Hindlimb muscle (tissue), 1 donor: ENCODE measurements around the gene TTYH1. TPM values are rescaled to one million over a fixed set of nuclear protein-coding genes. Genes with fewer than 3 reads are reported as not detected.

ENCODE experiments used
- DNase-seq: peaks from one replicate; pipeline ENCODE4 v3.0.0-alpha.2; 2013
- polyA plus RNA-seq: library from polyadenylated mRNA; unstranded; fragments of 120-200 nt; gene quantifications from one replicate; pipeline ENCODE4 v1.2.1, GENCODE V29; 2013; ENCODE audit not compliant: insufficient read length

TTYH1 gene
- polyA plus RNA-seq, 1 donor: 3.2 TPM

GRCh38 chr19:54482889-54483288 lies 67.6 kb downstream of the TTYH1 start:
- DNase-seq: no peak

GRCh38 chr19:54484451-54484850 lies 69.2 kb downstream of the TTYH1 start:
- DNase-seq: no peak

DNA sequence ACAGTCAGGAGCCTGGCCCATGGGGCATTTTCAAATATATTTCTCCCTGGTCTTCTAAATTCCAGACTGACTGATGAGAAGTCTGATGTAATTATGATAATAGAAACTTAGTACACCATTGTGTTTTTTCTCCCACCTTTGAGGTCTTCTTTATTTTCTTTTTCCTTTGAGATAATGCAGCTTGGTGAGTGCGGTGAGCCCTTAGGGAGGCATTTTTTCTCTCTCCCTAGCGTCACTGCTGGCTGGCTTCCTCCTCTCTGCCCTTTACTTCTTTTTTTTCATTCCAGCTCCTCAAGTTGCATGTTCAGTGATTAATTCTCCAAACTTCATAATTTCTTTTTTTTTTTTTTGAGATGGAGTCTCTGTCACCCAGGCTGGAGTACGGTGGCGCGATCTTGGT lies 70.6 kb downstream of the TTYH1 start:
- DNase-seq: no peak

Other genes with a start within 250 kb of the TTYH1 start
- gene TMC4, start 242.3 kb upstream of the TTYH1 start, polyA plus RNA-seq: 5.7 TPM
- 28.9 TPM for gene MBOAT7, start 225.9 kb upstream of the TTYH1 start, polyA plus RNA-seq
- 35.0 TPM for gene TSEN34, start 224.2 kb upstream of the TTYH1 start, polyA plus RNA-seq
- gene RPS9, start 214.6 kb upstream of the TTYH1 start, polyA plus RNA-seq: 2,238 TPM
- gene LILRB3, start 192.5 kb upstream of the TTYH1 start, polyA plus RNA-seq: 3.8 TPM
- gene LILRA6, start 172.7 kb upstream of the TTYH1 start, polyA plus RNA-seq: 2.0 TPM
- gene LILRB5, start 158.2 kb upstream of the TTYH1 start, polyA plus RNA-seq: 7.1 TPM
- gene LILRB2, start 134.4 kb upstream of the TTYH1 start, polyA plus RNA-seq: 2.7 TPM
- gene LILRA5, start 102.3 kb upstream of the TTYH1 start, polyA plus RNA-seq: 0.56 TPM
- gene LILRA4, start 76.3 kb upstream of the TTYH1 start, polyA plus RNA-seq: 0.14 TPM
- 10.0 TPM for gene LAIR1, start 50.5 kb upstream of the TTYH1 start, polyA plus RNA-seq
- 121 TPM for gene LENG8, start 33.7 kb downstream of the TTYH1 start, polyA plus RNA-seq
- gene LENG9, start 48.3 kb downstream of the TTYH1 start, polyA plus RNA-seq: 2.2 TPM
- 32.7 TPM for gene CDC42EP5, start 57.8 kb downstream of the TTYH1 start, polyA plus RNA-seq
- not detected for gene LAIR2, start 87.4 kb downstream of the TTYH1 start, polyA plus RNA-seq
- gene LILRA2, start 158.3 kb downstream of the TTYH1 start, polyA plus RNA-seq: 0.74 TPM
- gene LILRA1, start 178.2 kb downstream of the TTYH1 start, polyA plus RNA-seq: 0.56 TPM
- gene LILRB1, start 215.0 kb downstream of the TTYH1 start, polyA plus RNA-seq: 2.0 TPM
- gene LILRB4, start 247.5 kb downstream of the TTYH1 start, polyA plus RNA-seq: 1.3 TPM